ENCODE results near the gene BOD1. TPM values are rescaled to one million over a fixed set of nuclear protein-coding genes. Genes with fewer than 3 reads are reported as not detected.

Gene BOD1
- total and polyA plus RNA-seq, 10 of the 15 experiments (the other 5 are each of a cell fraction or from before 2014, with no cell fraction given): 14.1 to 35.8 (median 29.6) TPM

DNA sequence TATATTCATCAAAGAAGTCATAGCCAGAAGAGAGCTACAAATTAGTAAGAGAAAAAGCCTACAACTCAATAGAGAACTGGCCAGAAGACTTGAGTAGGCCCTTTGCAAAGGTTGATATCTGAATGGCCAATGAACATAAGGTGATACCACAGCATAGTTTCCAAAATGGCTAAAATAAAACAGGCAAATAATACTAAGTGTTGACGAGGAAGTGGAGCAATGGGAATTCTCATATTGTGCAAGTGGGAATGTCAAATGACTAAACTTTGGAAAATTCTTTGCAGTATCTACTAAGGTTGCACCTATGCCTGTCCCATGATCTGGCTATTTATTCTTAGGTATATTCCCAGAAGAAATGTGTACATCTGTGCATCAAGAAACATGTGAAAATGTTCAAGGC is 48.3 kb downstream of the BOD1 start (continued):
- TF ChIP-seq, protein P1, sequence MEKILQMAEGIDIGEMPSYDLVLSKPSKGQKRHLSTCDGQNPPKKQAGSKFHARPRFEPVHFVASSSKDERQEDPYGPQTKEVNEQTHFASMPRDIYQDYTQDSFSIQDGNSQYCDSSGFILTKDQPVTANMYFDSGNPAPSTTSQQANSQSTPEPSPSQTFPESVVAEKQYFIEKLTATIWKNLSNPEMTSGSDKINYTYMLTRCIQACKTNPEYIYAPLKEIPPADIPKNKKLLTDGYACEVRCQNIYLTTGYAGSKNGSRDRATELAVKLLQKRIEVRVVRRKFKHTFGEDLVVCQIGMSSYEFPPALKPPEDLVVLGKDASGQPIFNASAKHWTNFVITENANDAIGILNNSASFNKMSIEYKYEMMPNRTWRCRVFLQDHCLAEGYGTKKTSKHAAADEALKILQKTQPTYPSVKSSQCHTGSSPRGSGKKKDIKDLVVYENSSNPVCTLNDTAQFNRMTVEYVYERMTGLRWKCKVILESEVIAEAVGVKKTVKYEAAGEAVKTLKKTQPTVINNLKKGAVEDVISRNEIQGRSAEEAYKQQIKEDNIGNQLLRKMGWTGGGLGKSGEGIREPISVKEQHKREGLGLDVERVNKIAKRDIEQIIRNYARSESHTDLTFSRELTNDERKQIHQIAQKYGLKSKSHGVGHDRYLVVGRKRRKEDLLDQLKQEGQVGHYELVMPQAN (conservative IDR thresholded peaks at IDR 0.05): no peak
- TF ChIP-seq, protein P2, sequence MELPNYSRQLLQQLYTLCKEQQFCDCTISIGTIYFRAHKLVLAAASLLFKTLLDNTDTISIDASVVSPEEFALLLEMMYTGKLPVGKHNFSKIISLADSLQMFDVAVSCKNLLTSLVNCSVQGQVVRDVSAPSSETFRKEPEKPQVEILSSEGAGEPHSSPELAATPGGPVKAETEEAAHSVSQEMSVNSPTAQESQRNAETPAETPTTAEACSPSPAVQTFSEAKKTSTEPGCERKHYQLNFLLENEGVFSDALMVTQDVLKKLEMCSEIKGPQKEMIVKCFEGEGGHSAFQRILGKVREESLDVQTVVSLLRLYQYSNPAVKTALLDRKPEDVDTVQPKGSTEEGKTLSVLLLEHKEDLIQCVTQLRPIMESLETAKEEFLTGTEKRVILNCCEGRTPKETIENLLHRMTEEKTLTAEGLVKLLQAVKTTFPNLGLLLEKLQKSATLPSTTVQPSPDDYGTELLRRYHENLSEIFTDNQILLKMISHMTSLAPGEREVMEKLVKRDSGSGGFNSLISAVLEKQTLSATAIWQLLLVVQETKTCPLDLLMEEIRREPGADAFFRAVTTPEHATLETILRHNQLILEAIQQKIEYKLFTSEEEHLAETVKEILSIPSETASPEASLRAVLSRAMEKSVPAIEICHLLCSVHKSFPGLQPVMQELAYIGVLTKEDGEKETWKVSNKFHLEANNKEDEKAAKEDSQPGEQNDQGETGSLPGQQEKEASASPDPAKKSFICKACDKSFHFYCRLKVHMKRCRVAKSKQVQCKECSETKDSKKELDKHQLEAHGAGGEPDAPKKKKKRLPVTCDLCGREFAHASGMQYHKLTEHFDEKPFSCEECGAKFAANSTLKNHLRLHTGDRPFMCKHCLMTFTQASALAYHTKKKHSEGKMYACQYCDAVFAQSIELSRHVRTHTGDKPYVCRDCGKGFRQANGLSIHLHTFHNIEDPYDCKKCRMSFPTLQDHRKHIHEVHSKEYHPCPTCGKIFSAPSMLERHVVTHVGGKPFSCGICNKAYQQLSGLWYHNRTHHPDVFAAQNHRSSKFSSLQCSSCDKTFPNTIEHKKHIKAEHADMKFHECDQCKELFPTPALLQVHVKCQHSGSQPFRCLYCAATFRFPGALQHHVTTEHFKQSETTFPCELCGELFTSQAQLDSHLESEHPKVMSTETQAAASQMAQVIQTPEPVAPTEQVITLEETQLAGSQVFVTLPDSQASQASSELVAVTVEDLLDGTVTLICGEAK (IDR thresholded peaks at IDR 0.05; ENCODE audit: borderline replicate concordance): no peak
- TF ChIP-seq POU2F2 (IDR thresholded peaks at IDR 0.05; ENCODE audit: borderline replicate concordance, low read depth, low read length) (no peak), MTA3 (IDR thresholded peaks at IDR 0.05; ENCODE audit: borderline replicate concordance, low read length) (no peak), BCL11A (IDR thresholded peaks at IDR 0.05; ENCODE audit: low read depth, low read length) (no peak)

DNA sequence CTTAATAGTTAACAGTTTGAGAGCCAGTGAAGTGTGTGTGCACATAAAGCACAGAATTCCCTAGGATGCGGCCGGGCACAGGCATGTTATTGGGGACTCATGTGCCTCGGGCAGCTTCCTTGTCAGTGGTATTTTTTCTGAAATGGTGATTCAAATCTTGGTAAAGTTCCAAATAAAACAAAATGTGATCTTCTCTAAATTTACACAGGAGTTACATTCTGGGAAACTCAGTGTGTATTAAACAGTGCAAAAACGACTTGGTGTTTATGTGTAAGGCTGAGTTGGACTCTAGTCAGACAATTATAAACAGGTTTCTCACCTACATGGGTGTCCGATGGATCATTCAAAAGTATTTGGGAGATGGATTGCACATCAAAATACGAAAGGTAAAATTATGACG is 48.9 kb downstream of the BOD1 start:
- intact Hi-C loops (cut with micrococcal nuclease; ENCODE audit: unreplicated experiment) (no loop called here), in situ Hi-C loops (cut with MboI) (loop anchor here (5.0 kb wide), 1 partner anchor 275 kb away; no protein-coding TSS in a partner anchor)
- Histone ChIP-seq H3K4me1 (ENCODE audit: control insufficient read depth, insufficient read depth, low read length) (no peaks in the 10 kb centered on the region), H3K27ac (ENCODE audit: control insufficient read depth, insufficient read depth) (no peak overlapping the region), H3K27me3 (replicated peaks in 1 of 2; ENCODE audit: control insufficient read depth in 2 of 2, insufficient read depth in 2 of 2, low read length in 1 of 2) (peaks cover 0 to 2% of the 10 kb centered on the region in 2 experiments; a peak in 1 of 4 replicates), H3K79me2 (ENCODE audit: control insufficient read depth, insufficient read depth, low read length) (no peaks in the 10 kb centered on the region), H4K20me1 (ENCODE audit: control insufficient read depth, insufficient read depth) (no peaks in the 10 kb centered on the region), H3K9me3 (replicated peaks; ENCODE audit: control insufficient read depth, insufficient read depth, low read length) (peaks cover 3% of the 10 kb centered on the region; the same call in 2 of the 3 replicates), H3K36me3 (ENCODE audit: control insufficient read depth in 2 of 2, insufficient read depth in 2 of 2, low read length in 1 of 2) (no peaks in the 10 kb centered on the region), H3K4me2 (ENCODE audit: control insufficient read depth, insufficient read depth) (no peak overlapping the region), H3K9ac (ENCODE audit: control insufficient read depth, insufficient read depth, low read length) (no peak overlapping the region), H3K4me3 (no peak overlapping the region), H2AFZ (ENCODE audit: control insufficient read depth, low read depth, low read length) (no peak overlapping the region)
- ChIA-PET POLR2A (no interaction called here), CTCF (no interaction called here), RAD21 (ENCODE audit: unreplicated experiment) (no interaction called here), SMC1A (ENCODE audit: uncharacterized antibody, unreplicated experiment) (no interaction called here)
- DNase-seq (ENCODE audit: low read depth, low spot score) (no peak), ATAC-seq (no peak), FAIRE-seq (no peak)
- BruUV-seq (replicated peaks): no TSS peak
- WGBS (ENCODE audit: insufficient coverage, insufficient replicate concordance, low lambda C conversion rate, missing lambda C conversion rate): 31% methylated on average over 7 of the region's 7 CpGs
- TF ChIP-seq WRNIP1 (IDR thresholded peaks at IDR 0.05; ENCODE audit: borderline replicate concordance, low read depth, low read length) (no peak), ZNF207 (IDR thresholded peaks at IDR 0.05; ENCODE audit: borderline replicate concordance) (no peak), MYB (IDR thresholded peaks at IDR 0.05; ENCODE audit: borderline replicate concordance, low read depth, low read length) (no peak), RBBP5 (conservative IDR thresholded peaks at IDR 0.05) (no peak), MTA2 (IDR thresholded peaks at IDR 0.05; ENCODE audit: low read depth) (no peak), CHD1 (IDR thresholded peaks at IDR 0.05; ENCODE audit: low read depth, low read length) (no peak)
- TF ChIP-seq, protein P3, sequence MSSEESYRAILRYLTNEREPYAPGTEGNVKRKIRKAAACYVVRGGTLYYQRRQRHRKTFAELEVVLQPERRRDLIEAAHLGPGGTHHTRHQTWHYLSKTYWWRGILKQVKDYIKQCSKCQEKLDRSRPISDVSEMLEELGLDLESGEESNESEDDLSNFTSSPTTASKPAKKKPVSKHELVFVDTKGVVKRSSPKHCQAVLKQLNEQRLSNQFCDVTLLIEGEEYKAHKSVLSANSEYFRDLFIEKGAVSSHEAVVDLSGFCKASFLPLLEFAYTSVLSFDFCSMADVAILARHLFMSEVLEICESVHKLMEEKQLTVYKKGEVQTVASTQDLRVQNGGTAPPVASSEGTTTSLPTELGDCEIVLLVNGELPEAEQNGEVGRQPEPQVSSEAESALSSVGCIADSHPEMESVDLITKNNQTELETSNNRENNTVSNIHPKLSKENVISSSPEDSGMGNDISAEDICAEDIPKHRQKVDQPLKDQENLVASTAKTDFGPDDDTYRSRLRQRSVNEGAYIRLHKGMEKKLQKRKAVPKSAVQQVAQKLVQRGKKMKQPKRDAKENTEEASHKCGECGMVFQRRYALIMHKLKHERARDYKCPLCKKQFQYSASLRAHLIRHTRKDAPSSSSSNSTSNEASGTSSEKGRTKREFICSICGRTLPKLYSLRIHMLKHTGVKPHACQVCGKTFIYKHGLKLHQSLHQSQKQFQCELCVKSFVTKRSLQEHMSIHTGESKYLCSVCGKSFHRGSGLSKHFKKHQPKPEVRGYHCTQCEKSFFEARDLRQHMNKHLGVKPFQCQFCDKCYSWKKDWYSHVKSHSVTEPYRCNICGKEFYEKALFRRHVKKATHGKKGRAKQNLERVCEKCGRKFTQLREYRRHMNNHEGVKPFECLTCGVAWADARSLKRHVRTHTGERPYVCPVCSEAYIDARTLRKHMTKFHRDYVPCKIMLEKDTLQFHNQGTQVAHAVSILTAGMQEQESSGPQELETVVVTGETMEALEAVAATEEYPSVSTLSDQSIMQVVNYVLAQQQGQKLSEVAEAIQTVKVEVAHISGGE (CRISPR knock-in tag; IDR thresholded peaks at IDR 0.05): no peak
- TF ChIP-seq, protein P4, sequence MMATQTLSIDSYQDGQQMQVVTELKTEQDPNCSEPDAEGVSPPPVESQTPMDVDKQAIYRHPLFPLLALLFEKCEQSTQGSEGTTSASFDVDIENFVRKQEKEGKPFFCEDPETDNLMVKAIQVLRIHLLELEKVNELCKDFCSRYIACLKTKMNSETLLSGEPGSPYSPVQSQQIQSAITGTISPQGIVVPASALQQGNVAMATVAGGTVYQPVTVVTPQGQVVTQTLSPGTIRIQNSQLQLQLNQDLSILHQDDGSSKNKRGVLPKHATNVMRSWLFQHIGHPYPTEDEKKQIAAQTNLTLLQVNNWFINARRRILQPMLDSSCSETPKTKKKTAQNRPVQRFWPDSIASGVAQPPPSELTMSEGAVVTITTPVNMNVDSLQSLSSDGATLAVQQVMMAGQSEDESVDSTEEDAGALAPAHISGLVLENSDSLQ (IDR thresholded peaks at IDR 0.05): no peak

Data from GM12878 (cell line).